Measurements from ENCODE around the gene IRF5.
A peak's percentile ranks its signal among the peaks of the same experiment; 100 is the strongest.

Gene IRF5, protein sequence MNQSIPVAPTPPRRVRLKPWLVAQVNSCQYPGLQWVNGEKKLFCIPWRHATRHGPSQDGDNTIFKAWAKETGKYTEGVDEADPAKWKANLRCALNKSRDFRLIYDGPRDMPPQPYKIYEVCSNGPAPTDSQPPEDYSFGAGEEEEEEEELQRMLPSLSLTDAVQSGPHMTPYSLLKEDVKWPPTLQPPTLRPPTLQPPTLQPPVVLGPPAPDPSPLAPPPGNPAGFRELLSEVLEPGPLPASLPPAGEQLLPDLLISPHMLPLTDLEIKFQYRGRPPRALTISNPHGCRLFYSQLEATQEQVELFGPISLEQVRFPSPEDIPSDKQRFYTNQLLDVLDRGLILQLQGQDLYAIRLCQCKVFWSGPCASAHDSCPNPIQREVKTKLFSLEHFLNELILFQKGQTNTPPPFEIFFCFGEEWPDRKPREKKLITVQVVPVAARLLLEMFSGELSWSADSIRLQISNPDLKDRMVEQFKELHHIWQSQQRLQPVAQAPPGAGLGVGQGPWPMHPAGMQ

DNA sequence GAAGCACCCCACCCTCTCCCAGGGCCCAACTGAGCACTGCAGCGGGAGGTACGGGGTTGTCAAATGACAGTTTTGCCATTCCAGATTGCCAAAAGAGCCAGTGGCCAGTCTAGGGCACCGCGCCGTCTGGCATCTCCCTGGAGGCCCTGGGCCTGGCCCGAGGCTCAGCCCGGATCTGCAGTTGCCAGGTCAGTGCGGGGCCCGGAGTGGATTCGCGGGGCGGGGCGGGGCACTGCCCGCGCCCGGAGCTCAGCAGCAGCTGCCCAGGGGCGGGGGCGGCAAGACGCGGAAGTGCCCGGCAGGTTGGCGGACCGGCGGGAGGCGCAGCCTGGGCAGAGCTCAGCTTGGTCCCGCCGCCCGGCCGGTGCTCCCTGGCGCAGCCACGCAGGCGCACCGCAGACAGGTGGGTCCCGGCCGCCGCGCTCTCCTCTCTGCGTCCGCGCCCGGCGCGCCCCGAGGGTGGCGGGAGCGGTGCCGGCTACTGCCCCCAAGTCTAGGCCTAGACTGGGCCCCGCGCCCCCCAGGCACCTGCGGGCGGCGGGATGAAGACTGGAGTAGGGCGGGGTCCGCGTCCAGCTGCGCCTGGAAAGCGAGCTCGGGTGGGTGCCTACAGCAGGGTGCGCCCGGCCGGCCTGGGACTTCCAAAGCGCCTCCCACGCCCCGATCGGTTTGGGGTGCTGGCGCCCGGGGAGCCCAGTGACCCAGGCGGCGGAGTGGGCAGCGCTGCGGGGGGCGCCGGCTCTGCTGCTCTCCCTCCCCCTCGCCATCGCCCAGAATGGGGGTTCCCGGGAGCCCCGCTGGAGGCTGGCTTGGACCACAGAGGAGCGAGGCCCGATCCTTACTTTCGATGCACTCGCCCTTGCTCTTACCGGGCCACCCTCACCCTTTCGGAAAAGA is at the start of gene IRF5:
Gene IRF5 (plus strand): TSS at position 281 of the 897 bp plus-strand sequence. CDS start 4,155 bp downstream, outside the sequence.
- DNase-seq, result peak in 5 of 58 donors; percentile 13 to 25 (median 18)

- no peak for DNase-seq
These were observed 49.5 kb upstream of the IRF5 start for GRCh38 chr7:128888039-128888755.

- DNase-seq, result no peak
These were observed 49.0 kb upstream of the IRF5 start for GRCh38 chr7:128888756-128889095.

DNA sequence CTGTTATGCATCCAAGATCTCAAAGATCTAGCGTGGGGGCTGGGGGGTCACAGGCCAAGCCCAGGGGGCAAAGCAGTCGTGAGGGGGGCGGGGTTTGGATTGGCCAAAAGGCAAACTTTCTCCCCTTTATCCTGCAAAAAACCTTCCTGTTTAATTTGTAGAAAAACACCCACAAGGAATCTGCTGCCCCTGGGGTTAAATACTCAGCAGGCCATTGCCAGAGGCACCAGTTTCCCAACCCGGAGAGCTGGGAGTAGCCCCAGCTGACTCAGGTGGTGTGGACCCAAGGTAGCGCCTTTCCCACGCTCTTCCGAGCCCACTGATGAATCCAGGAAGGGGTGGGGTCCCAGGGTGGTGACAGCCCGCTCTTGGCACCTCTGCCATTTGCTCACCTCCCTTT is 48.6 kb upstream of the IRF5 start:
- no peak for DNase-seq

GRCh38 chr7:128890306-128891109 is 47.2 kb upstream of the IRF5 start:
- DNase-seq, result no peak

DNA sequence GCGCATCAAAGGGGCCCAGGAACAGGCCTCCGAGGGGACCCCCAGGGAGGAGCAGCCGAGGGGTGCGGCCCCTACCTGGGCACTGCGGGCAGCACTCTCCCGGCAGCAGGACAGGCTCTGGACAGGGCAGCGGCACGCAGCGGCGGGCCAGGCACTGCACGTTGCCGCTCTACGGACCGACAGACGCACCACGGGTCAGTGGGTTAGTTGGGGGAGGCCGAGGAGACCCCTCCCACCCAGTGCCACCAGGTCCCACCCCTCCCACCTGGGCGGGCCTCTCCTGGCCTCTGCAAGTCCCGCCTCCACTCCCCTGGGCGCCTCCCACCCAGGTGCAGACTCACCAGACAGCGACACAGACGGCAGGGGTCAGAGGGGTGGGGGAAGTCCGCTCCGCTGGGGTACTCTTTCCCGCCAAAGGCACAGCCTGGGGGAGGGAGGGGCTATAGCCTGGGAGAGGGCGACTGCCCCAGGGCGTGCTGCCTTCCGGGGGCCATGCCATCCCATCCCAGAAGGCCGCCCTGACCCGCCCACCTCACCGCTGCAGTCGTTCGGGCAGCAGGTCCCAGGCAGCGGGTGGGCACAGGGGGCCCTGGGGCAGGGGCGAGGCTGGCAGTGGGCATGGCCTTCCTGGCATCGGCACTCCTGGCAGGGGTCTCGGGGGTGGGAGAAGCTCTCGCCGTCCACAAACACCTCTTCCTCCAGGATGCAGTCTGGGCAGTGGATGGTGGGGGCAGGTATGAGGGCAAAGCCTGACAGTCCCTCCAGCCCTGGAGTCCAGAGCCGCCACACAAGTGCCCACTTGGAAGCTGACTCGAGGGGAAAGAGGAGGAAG is 46.4 kb upstream of the IRF5 start:
- no peak for DNase-seq

GRCh38 chr7:128891942-128892269 is 45.8 kb upstream of the IRF5 start:
- no peak for DNase-seq

DNA sequence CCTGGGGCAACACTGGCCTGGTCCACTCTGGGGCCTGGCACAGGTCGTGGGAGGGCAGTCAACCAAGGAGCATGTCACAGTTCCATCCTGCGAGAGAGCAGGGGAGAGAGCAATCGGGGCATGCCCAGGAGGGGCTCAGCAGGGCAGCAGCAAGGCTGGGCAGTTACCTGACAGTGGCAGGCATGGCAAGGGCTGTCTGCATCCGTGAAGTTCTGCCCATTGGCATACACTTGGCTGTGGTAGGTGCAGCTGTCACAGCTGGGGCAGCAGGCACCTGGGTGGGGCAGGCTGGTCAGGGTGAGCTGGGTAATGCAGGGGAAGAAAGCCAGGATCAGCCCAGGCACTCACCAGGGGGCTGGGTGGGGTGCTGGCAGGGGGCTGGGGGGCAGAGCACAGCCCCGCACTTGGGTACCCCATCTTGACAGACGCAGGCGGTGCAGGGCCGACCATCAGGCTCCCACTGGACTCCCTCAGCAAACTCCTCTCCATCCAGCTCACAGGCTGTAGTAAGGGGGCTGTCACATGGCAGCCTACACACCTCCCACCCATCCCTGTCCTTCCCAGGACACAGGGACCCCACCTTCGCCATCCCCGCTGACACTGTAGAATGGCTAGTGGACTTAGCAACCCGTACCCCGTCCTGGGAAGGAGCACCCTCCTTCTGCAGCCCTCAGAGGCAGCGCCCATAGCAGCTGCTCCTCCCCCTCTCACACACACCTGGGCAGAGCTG is 45.0 kb upstream of the IRF5 start:
- DNase-seq, result no peak

DNA sequence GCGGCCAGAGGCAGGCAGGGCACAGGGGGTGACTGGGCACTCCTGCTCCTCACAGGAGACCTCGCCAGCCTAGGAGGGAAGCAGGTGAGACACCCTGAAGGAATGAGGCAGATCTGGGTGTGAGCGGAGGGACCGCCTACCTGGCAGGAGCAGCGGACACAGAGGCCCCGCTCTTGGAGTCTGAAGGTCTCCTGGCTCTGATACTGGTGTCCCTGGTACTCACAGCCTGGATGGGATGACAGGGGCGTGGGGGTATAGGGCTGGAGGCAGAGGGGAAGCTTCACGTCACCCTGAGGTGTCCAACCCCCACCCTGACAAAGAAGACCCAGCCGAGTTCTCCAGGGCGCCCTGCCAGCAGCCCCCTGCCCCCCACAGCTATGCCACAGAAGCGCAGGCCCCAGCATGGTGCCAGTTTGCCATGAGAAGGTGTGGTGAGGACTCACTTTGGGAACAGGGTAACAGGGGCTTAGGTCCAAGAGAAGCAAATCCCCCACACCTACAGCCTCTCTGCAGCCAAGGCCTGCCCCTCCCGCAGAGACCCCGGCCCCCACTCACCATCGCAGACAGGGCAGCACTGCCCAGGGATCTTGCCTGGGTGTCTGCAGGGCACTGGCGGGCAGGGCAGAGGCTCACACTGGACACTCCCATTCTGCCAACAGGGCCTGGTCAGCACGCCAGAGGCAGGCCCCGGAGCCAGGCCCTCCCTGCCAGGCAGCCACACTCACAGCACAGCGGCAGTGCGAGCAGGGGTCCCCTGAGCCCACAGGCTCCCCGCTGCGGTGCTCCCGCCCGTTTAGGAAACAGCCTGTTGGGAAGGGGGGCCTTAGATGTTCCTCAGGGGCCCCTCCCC is 44.3 kb upstream of the IRF5 start:
- DNase-seq, result no peak

- DNase-seq, result no peak
These were observed 43.7 kb upstream of the IRF5 start for GRCh38 chr7:128894101-128894440.

- no peak for DNase-seq
These were observed 42.4 kb upstream of the IRF5 start for GRCh38 chr7:128895320-128895719.

- no peak for DNase-seq
These were observed 38.3 kb upstream of the IRF5 start for GRCh38 chr7:128899392-128899791.

DNA sequence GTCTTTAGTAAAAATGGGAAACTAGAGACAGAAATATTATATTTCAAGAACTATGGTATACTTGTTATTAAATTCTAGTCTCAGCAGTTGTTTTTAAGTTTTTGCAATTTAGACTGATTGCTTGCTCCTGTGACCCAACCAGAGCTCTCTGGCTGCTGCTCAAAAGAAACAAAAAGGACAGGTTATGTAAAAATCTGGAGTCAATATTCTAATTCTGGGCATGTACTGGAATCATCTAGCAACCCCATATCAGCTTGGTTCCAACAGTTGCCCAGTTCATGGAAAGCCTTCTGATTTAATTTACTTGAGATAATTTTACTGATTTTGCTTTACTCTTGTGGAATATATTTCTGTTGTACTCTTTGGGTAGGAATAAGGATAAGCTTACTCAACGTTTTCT is 37.5 kb upstream of the IRF5 start:
- DNase-seq, result no peak

DNA sequence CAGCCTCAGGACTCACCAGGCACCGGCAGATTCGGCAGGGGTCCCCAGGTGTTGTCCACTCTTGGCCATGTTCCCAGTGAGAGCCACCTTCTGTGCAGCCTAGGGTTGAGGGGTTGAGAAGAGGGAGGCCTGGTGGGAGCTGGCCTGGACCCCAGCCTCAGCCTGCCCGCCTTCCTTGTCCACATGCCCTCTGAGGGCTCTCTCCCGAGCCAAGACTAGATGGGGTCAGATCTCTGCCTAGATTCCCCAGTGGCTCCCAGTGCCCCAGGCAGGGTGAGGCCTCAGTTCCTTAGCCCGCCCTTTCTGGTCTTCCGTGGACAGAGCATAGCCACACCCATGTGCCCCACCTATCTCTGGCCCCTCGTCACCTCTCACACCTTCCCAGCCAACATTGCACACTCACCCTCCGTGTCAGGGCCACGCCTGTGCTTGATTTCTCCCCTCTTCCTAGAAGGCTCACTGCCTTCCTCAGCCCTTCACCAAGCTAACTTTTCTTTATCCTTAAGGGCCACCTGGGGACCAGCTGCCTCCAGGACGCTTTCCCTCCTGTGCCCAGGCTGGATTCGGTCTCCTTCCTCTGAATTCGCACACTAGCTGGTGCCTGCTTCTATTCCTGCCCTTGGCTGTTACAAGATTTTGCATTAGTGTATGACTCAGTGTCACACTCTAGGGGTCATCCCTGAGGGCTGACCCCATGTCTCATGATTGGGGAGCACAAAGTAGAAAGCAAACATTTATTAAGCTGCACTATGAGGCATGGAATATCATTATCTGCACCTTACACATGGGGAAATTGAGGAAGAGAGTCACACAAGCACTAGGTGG is 34.8 kb upstream of the IRF5 start:
- DNase-seq, result no peak

- no peak for DNase-seq
These were observed 33.9 kb upstream of the IRF5 start for GRCh38 chr7:128903621-128904361.

DNA sequence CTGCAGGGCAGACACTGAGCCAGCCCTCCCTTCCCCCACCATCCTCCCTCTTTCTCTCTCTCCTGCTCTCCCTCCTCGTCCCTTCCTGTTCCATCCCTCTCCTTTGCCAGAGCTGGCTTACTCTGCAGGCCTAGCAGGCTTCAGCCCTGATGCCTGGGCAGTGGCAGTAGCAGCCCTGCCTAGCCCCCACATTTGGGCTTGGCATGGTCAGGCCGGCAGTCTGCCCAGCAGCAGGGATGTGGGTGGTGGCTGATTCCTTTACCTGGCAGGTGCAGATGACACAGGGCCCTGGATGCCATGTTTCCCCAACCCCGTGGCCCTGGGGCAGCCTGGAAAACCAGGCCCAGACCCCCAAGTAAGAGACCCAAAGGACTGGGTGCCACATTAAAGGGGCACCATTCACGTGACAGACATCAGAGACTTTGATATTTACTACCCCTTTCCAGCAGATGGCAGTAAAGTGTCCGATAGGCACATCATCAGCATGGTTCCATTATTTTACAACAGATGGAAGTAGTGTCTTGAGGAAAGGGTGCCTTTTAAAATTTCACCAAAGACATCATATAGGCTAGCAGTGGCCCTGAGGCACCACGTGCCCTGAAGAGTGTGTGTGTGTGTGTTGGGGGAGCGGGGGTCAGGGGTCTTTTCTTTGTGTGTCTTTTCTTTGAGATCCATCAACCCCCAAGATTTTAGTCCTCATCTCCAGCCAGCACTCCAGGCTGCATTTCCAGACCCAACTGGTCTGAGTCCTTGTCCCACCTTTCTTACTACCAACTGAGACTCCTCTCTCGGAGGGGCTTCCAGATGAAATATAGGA is 33.1 kb upstream of the IRF5 start:
- peak in 1 of 58 donors; percentile 28 for DNase-seq
